ENCODE results near the gene ADSL. TPM values are rescaled to one million over a fixed set of nuclear protein-coding genes. Genes with fewer than 3 reads are reported as not detected.

ADSL gene
- total and polyA plus RNA-seq, 9 of the 15 experiments (the other 6 are each of a cell fraction or from before 2014, with no cell fraction given) = 112 to 322 (median 146) TPM

DNA sequence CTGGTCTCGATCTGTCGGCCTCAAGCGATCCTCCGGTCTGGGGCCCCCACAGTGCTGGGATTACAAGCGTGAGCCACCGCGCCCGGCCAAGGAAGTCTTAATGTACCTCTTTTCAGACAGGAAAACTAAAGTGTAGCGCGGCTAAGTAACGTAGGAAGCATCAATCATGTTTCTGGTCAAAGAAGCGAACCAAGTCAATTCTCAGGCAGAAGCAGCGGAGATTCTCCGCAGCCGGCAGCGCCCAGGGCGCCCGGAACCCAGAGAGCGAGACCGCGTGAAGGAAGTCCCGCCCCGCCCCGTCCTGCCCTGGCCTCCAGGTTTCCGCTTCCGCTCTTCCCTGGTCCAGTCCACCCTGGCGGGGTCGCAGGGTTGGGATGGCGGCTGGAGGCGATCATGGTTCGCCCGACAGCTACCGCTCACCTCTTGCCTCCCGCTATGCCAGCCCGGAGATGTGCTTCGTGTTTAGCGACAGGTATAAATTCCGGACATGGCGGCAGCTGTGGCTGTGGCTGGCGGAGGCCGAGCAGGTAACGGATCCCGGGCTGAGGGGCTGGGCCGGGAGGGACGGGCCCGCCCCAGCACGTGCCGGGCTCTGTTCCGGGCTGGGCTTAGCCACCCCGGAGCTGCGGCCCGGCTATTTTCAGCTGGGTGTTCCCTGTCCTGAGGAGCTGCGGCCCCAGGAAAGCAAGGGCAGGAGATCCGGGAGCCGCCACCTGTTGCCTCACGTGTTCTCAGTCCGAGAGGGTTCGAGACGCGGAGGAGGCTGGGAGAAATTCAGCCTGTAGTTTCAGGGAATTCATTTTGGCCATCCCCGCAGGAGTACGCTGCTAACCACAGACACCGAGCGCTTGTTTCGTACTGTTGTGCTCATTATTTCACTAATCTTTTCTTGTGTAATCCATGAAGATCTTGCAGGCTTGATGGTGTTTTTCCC is at the start of gene ADSL (continued):
- no peak for TF ChIP-seq RAD21 (CRISPR knock-in tag; conservative IDR thresholded peaks at IDR 0.05 in 1 of 2, IDR thresholded peaks at IDR 0.05 in 1 of 2)
- TF ChIP-seq ZKSCAN1 (IDR thresholded peaks at IDR 0.05; ENCODE audit: low read depth, low read length) = no peak
- TF ChIP-seq RBM15 (IDR thresholded peaks at IDR 0.05; ENCODE audit: insufficient read depth, low read length) = no peak
- TF ChIP-seq MECOM (CRISPR knock-in tag; IDR thresholded peaks at IDR 0.05) = no peak
- peak; percentile 69; the same call in 1 of the 2 replicates for TF ChIP-seq ELF1 (tag; IDR thresholded peaks at IDR 0.05)
- no peak for TF ChIP-seq ZC3H4 (CRISPR knock-in tag; IDR thresholded peaks at IDR 0.05; ENCODE audit: borderline replicate concordance)
- no peak for TF ChIP-seq KLF13 (tag; IDR thresholded peaks at IDR 0.05; ENCODE audit: borderline replicate concordance, low read depth)
- TF ChIP-seq MYNN (IDR thresholded peaks at IDR 0.05) = no peak
- no peak for TF ChIP-seq MYNN (CRISPR knock-in tag; IDR thresholded peaks at IDR 0.05)
- no peak for TF ChIP-seq ZNF324 (CRISPR knock-in tag; IDR thresholded peaks at IDR 0.05)
- TF ChIP-seq, protein P1, sequence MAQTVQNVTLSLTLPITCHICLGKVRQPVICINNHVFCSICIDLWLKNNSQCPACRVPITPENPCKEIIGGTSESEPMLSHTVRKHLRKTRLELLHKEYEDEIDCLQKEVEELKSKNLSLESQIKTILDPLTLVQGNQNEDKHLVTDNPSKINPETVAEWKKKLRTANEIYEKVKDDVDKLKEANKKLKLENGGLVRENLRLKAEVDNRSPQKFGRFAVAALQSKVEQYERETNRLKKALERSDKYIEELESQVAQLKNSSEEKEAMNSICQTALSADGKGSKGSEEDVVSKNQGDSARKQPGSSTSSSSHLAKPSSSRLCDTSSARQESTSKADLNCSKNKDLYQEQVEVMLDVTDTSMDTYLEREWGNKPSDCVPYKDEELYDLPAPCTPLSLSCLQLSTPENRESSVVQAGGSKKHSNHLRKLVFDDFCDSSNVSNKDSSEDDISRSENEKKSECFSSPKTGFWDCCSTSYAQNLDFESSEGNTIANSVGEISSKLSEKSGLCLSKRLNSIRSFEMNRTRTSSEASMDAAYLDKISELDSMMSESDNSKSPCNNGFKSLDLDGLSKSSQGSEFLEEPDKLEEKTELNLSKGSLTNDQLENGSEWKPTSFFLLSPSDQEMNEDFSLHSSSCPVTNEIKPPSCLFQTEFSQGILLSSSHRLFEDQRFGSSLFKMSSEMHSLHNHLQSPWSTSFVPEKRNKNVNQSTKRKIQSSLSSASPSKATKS (CRISPR knock-in tag; IDR thresholded peaks at IDR 0.05) = no peak
- peak; percentile 96; the same call in 1 of the 2 replicates for TF ChIP-seq PHF8 (IDR thresholded peaks at IDR 0.05; ENCODE audit: borderline replicate concordance, low read length)
- TF ChIP-seq TARDBP (IDR thresholded peaks at IDR 0.05) = no peak; the same call in 1 of the 2 replicates
- TF ChIP-seq, protein P2, sequence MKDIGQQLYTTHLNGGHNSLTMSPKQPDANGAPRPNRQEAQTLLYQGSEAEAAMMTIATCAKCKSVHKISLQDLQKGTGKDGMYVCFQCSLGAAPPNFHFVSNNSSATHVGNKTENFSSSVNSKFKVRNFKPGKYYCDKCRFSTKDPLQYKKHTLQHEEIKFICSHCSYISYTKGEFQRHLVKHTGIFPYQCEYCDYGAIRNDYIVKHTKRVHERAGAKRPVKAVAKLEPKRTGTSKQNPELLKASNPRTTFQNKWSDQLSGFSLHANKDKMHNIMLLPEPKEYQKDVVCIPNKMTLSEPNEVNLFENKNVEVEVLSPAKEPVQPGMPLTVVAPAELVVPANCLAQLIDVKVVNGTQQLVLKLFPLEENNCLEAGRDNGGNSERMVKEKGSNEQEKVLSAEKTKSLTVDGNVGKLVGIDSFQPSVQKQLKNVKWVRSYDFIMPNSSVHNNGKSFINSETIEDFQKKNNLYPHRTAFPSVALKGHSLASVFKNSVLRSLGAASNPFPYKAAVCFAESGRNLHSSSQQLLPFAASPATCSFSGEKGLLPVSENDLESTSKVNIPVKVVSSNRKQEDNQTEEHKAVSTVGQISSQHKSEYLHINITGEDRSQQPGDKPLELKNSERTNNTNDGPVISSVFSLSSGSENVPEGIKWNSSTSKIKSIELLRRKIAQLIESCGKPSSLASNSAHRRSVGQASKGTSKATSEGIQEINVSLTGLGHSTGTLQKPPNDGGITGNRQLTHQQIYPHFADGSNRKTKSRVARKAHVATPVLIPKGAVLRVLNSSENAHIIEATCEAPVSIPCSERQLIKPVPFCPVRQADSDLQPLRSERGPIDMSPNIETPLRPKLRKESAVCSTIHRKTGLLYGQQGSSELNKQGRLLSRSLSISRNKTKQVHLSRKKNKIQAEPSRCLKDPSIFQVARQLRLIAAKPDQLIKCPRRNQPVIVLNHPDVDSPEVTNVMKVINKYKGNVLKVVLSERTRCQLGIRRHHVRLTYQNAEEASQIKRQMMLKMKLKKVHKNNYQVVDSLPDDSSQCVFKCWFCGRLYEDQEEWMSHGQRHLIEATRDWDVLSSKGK (CRISPR knock-in tag; IDR thresholded peaks at IDR 0.05) = no peak
- no peak for TF ChIP-seq PCBP2 (IDR thresholded peaks at IDR 0.05; ENCODE audit: low read depth, low read length, poor library complexity, severe bottlenecking)
- no peak for TF ChIP-seq ZNF766 (CRISPR knock-in tag; conservative IDR thresholded peaks at IDR 0.05)
- no peak for TF ChIP-seq EZH2 (IDR thresholded peaks at IDR 0.05; ENCODE audit: borderline replicate concordance, low read depth, low read length)
- TF ChIP-seq ELF4 (CRISPR knock-in tag; IDR thresholded peaks at IDR 0.05) = no peak
- TF ChIP-seq YY1 (IDR thresholded peaks at IDR 0.05; ENCODE audit: borderline replicate concordance in 1 of 3, control insufficient read depth in 1 of 3, extremely low read depth in 1 of 3, insufficient read depth in 3 of 3, insufficient read length in 1 of 3, insufficient replicate concordance in 2 of 3, low read depth in 1 of 3, low read length in 2 of 3) = peak in 2 of 3 experiments; percentile 72 to 73
- no peak; the same call in 1 of the 2 replicates for TF ChIP-seq CEBPG (CRISPR knock-in tag; IDR thresholded peaks at IDR 0.05)
- TF ChIP-seq CEBPG (tag; conservative IDR thresholded peaks at IDR 0.05 in 1 of 2, IDR thresholded peaks at IDR 0.05 in 1 of 2) = no peak

Data from K562 (cell line).